ENCODE measurements around the gene FBL.
A peak's percentile ranks its signal among the peaks of the same experiment; 100 is the strongest.

Gene FBL

DNA sequence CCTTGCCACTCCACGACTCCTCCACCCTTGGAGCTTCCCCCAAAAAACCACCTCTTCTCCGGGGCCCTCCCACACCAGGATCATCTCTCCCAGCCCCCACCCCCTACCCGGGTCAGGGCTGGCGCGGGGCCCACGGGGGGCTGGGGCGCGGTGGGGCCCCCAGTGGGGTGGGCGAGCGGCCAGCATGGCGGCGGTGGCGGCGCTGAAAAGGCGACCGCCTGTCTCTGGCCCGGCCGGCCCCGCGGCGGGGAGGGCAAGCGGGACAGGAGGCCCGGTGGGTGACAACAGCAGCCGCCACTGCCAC lies 13.1 kb downstream of the FBL start:
- H4K20me1 ChIP-seq (ENCODE audit: insufficient read depth, low read length), result no peaks in the 10 kb centered on the region
- H3K27ac ChIP-seq (ENCODE audit: low read length), result peak overlapping the region; percentile 72; the same call in 1 of the 2 replicates
- H3K27me3 ChIP-seq (replicated peaks; ENCODE audit: insufficient read depth, low read length), result no peaks in the 10 kb centered on the region

GRCh38 chr19:39832341-39833083 lies 13.7 kb downstream of the FBL start:
- peak overlapping the region; percentile 74; the same call in 1 of the 2 replicates for H3K9ac ChIP-seq (ENCODE audit: low read length)
- no peak for DNase-seq
- H3K27me3 ChIP-seq (replicated peaks; ENCODE audit: insufficient read depth, low read length), result no peaks in the 10 kb centered on the region
- TF ChIP-seq CTCF (IDR thresholded peaks at IDR 0.05; ENCODE audit: low read length) (no peak), EZH2 (optimal IDR thresholded peaks at IDR 0.05; ENCODE audit: low read depth, low read length) (no peak), EZH2phosphoT487 (IDR thresholded peaks at IDR 0.05; ENCODE audit: low read length) (no peak)
- H4K20me1 ChIP-seq (ENCODE audit: insufficient read depth, low read length), result no peaks in the 10 kb centered on the region
- peaks cover 14% of the 10 kb centered on the region for H3F3A ChIP-seq (ENCODE audit: insufficient read depth, low read length)
- no peak overlapping the region for H3K27ac ChIP-seq (ENCODE audit: low read length)
- H3K4me2 ChIP-seq (ENCODE audit: low read depth, low read length), result peak overlapping the region; percentile 63
- no peaks in the 10 kb centered on the region for H3K9me2 ChIP-seq (replicated peaks; ENCODE audit: insufficient read depth, low read length)
- peaks cover 19% of the 10 kb centered on the region for H3K79me2 ChIP-seq (ENCODE audit: low read length)
- H3K36me3 ChIP-seq (replicated peaks; ENCODE audit: insufficient read depth, low read length), result peaks cover 13% of the 10 kb centered on the region
- no peak overlapping the region for H2AFZ ChIP-seq (ENCODE audit: low read length)
- peak overlapping the region; percentile 76 for H3K4me3 ChIP-seq (ENCODE audit: low read length)
- H3K4me1 ChIP-seq (ENCODE audit: low read length), result peaks cover 7% of the 10 kb centered on the region; the same call in 1 of the 2 replicates
- H3K9me3 ChIP-seq (replicated peaks; ENCODE audit: insufficient read depth, low read length), result no peaks in the 10 kb centered on the region

More for the DNA sequence above, 13.1 kb downstream of the FBL start:
- no peaks in the 10 kb centered on the region for H3K9me3 ChIP-seq (replicated peaks; ENCODE audit: insufficient read depth, low read length)
- peak overlapping the region; percentile 63 for H3K4me2 ChIP-seq (ENCODE audit: low read depth, low read length)
- peak overlapping the region; percentile 74 for H3K9ac ChIP-seq (ENCODE audit: low read length)
- H3K4me1 ChIP-seq (ENCODE audit: low read length), result peaks cover 7% of the 10 kb centered on the region; the same call in 1 of the 2 replicates
- H3K36me3 ChIP-seq (replicated peaks; ENCODE audit: insufficient read depth, low read length), result peaks cover 18% of the 10 kb centered on the region
- no peaks in the 10 kb centered on the region for H3K9me2 ChIP-seq (replicated peaks; ENCODE audit: insufficient read depth, low read length)
- no peak overlapping the region for H2AFZ ChIP-seq (ENCODE audit: low read length)
- peak overlapping the region; percentile 76 for H3K4me3 ChIP-seq (ENCODE audit: low read length)
- TF ChIP-seq EZH2 (optimal IDR thresholded peaks at IDR 0.05; ENCODE audit: low read depth, low read length), result no peak
- TF ChIP-seq EZH2phosphoT487 (IDR thresholded peaks at IDR 0.05; ENCODE audit: low read length), result no peak
- TF ChIP-seq CTCF (IDR thresholded peaks at IDR 0.05; ENCODE audit: low read length), result no peak
- no peak for DNase-seq
- peaks cover 24% of the 10 kb centered on the region for H3K79me2 ChIP-seq (ENCODE audit: low read length)
- peaks cover 14% of the 10 kb centered on the region for H3F3A ChIP-seq (ENCODE audit: insufficient read depth, low read length)

- Histone ChIP-seq H2AFZ (ENCODE audit: low read length) (no peak overlapping the region), H4K20me1 (ENCODE audit: insufficient read depth, low read length) (no peaks in the 10 kb centered on the region), H3K4me1 (ENCODE audit: low read length) (peaks cover 7% of the 10 kb centered on the region; the same call in 1 of the 2 replicates), H3K4me2 (ENCODE audit: low read depth, low read length) (no peak overlapping the region), H3K9me3 (replicated peaks; ENCODE audit: insufficient read depth, low read length) (no peaks in the 10 kb centered on the region), H3K27me3 (replicated peaks; ENCODE audit: insufficient read depth, low read length) (no peaks in the 10 kb centered on the region), H3K9me2 (replicated peaks; ENCODE audit: insufficient read depth, low read length) (no peaks in the 10 kb centered on the region), H3K79me2 (ENCODE audit: low read length) (peaks cover 12% of the 10 kb centered on the region), H3F3A (ENCODE audit: insufficient read depth, low read length) (peaks cover 14% of the 10 kb centered on the region), H3K9ac (ENCODE audit: low read length) (no peak overlapping the region), H3K4me3 (ENCODE audit: low read length) (no peak overlapping the region), H3K27ac (ENCODE audit: low read length) (no peak overlapping the region), H3K36me3 (replicated peaks; ENCODE audit: insufficient read depth, low read length) (peaks cover 9% of the 10 kb centered on the region)
- DNase-seq, result no peak
- TF ChIP-seq EZH2 (optimal IDR thresholded peaks at IDR 0.05; ENCODE audit: low read depth, low read length) (no peak), EZH2phosphoT487 (IDR thresholded peaks at IDR 0.05; ENCODE audit: low read length) (no peak), CTCF (IDR thresholded peaks at IDR 0.05; ENCODE audit: low read length) (no peak)
Measured at GRCh38 chr19:39831679-39832078, 14.5 kb downstream of the FBL start.

Data from MM.1S (cell line).